Left kidney (tissue), 8 donors: Measurements from ENCODE around the gene KCNH4. TPM values are rescaled to one million over a fixed set of nuclear protein-coding genes. Genes with fewer than 3 reads are reported as not detected.
"Not testable (repeated sequence)": the region's sequence is repeated elsewhere in the genome, so short reads cannot be mapped to it uniquely, and the experiment has no call there.

Experiments
- DNase-seq: peaks from one replicate; pipeline ENCODE4 v3.0.0-alpha.2; 2013
- long read RNA-seq, 8 donors: transcript quantifications; one replicate each; lab custom pipeline, GENCODE V29; 2026
- polyA plus RNA-seq: library from polyadenylated mRNA; unstranded; fragments of 120-200 nt; gene quantifications from one replicate; pipeline ENCODE4 v1.2.1, GENCODE V29; 2013; ENCODE audit not compliant: insufficient read length

The KCNH4 gene
- polyA plus RNA-seq, result not detected
- long read RNA-seq, donor 1, result 0 reads
- long read RNA-seq, donor 2, result 0 reads
- long read RNA-seq, donor 3, result 0 reads
- long read RNA-seq, donor 4, result 0 reads
- long read RNA-seq, donor 5, result 0 reads
- long read RNA-seq, donor 6, result 0 reads
- long read RNA-seq, donor 7, result 0 reads
- long read RNA-seq, donor 8, result 0 reads

DNA sequence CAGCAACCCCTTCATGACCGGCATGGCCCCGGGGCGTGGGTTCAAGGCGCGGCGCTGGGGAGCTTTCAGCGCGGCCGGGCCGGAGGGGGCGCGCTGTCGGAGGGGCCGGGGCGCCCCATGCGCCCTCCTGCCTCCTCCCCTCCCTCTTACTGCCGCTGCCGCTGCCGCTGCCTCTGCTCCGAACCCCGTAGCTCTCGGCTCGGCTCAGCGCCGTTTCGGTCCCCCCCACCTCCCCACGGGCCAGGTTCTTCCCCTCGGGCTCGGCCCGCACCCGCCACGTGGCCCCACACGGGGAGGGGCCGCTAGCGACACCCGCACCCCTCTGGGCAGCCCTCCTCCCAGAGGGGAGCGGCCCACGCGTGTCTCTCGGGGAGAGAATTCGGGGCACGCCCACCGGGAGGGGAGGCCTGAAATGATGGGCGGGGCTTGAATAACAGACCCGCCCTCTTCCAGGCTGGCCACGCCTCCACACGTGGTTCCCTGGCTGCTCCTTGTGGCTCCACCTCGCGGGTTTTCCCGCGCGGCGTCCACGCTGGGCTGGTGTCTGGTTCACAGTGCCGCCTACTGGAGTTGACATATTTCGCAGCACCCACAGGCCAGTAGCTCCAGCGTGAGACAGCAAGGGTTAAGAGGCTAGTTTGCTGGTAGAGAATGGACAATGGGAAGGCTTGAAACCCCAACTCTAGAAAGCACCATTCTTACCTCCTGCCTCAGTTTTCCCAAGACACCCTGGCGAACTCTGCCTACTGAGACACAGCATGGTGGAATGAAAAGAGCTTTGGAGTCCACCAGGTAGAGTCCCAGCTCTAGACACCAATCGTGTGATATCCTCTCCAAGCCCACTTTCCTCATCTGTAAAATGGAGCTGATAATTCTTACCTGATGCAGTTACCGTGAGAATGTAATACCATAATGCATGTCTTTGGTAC lies at the start of gene KCNH4:
Gene KCNH4 (minus strand): TSS at position 221 of the 929 bp plus-strand sequence. CDS start 197 bp downstream, at position 24.
- DNase-seq, result no peak

- DNase-seq, result no peak
These were observed 49.3 kb upstream of the KCNH4 start for GRCh38 chr17:42230225-42230624.

DNA sequence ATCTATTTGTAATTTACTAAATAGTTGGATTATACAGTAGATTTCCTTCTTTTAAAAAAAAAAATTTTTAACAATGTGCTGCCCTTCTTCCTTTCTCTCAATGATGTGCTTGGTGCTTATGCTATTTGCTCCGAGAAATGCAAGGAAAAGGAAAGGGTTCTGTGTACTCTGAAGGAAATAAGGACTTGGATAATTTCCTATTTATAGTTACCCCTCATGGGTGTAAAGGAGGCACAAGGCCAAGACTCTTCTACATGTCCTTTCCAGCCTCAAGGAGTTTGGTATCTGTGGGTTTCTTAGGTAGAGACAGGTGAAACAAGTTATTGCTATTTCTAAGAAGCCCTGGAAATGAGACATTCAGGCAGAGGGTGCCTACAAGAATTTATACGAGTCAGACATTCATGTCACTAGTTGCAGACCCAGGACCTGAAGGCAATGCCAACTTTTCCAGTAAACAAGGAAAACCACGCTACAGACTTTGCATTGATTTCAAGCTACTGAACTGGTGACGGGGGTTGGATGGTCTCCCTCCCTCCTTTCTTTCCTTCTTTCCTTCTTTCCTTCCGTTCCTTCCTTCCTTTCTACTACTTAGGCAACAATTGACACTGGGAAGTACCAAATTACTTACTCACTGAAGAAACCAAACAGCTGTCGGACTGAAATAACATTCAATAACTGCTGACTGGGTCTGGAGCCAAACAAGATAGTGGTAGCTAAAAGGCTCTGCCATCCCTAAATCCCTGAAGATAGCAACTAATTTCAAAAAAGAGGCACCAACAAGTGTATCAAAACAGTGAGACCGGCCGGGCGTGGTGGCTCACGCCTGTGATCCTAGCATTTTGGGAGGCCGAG lies 47.1 kb upstream of the KCNH4 start:
- no peak for DNase-seq

DNA sequence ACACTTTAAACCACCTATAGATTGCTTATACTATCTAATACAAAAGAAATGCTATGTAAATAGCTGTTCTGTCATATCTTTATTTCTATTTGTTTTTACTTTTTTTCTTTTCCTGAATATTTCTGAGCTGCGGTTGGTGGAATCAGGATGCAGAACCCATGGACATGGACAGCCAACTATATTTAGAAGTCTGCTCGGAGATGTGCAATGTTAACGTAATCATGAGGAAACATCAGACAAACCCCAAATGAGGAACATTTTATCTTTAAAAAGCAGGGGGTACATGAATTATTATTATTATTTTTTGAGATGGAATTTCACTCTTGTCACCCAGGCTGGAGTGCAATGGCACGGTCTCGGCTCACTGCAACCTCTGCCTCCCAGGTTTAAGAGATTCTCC lies 44.7 kb upstream of the KCNH4 start:
- no peak for DNase-seq

GRCh38 chr17:42224651-42225050 lies 43.7 kb upstream of the KCNH4 start:
- no peak for DNase-seq

DNA sequence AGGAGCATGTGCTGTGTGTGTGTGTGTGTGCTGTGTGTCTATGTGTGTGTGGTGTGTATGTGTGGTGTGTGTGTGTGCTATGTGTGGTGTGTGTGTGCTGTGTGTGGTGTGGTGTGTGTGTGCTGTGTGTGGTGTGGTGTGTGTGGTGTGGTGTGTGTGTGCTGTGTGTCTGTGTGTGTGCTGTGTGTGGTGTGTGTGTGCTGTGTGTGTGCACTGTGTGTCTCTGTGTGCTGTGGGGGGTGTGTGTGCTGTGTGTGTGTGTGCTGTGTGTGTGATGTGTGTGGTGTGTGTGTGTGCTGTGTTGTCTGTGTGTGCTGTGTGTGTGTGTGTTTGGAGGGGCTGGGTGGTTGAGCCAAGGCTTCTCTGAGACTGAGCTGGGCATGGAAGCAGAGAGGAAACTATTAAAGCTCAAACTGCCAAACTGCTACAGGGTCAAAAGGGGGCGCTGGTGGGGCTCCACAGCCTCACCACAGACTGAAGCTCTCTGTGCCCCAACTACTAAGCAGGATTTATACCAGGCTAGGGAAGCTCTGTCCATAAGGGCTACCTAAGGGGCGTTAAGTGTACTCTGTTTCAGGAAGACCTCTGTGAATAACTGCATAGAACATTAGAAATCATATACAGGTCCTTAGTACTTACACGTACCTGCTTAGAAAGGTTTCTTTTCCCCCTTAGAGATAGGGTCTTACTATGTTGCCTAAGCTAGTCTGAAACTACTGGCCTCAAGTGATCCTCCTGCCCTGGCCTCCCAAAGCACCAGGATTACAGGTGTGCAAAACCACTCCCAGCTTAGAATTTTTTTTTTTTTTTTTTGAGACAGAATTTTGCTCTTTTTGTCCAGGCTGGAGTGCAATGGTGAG lies 41.2 kb upstream of the KCNH4 start:
- DNase-seq, result peak; percentile 13

DNA sequence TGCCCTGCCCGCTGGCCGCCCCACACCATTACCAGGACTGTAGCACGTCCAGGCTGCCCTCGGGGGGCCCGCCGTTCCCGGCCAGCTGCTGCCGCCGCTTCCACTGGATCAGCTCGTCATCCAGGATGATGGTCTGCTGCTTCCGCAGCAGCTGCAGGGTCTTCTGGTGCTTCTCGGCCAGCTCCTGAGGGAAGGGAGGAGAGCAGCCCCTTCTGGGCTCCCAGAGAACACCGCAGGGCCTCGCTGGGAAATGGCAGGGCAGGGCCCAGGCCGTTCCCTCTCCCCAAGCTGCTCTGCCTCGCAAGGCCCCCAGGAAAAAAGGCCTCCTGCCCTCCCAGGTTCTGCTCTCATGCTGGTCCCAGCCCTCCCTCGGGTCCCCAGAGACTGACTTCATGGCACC lies 38.3 kb upstream of the KCNH4 start:
- DNase-seq, result not testable (repeated sequence)

- no peak for DNase-seq
These were observed 33.2 kb upstream of the KCNH4 start for GRCh38 chr17:42214156-42214555.

DNA sequence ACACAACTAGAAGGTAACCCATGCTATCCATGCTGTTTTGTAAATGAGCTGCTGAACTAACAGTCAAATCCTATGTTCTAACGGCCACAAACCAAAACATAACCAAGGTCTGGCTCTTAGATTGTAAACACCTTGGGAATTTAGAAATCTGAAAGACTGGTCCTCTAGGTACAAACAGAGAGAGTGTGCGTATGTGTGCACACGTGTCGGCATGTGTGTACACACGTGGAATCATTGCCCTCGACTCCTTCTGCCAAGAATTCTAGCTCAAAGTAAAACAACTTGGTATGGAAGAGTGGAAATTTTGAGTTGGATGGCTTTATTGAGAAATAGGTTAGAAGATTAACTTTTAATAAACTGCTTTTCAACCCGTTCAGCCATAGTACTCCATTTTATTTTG lies 31.4 kb upstream of the KCNH4 start:
- DNase-seq, result no peak

DNA sequence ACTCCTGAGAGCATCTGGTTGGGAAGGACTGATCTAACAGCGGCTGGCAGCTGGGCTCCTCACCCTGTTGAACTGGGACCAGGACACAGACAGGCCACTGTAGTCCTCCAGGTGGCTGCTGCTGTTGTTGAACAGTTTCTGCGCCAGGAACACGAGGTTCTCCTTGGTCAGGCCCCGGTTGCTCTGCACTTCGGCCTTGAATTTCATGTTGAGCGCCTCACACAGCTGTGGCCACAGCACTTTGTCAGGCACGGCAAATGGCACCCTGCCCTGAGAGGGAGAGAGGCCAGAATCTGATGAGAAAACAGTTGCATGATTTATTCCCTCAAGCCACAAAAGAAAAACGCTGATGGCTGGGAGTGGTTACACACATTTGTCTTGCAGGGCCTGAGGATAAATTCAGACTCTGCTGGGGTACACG lies 31.0 kb upstream of the KCNH4 start:
- DNase-seq, result not testable (repeated sequence)

GRCh38 chr17:42210046-42210445 lies 29.1 kb upstream of the KCNH4 start:
- no peak for DNase-seq

- not testable (repeated sequence) for DNase-seq
These were observed 25.2 kb upstream of the KCNH4 start for GRCh38 chr17:42206153-42206612.

GRCh38 chr17:42203354-42203753 lies 22.4 kb upstream of the KCNH4 start:
- no peak for DNase-seq

- no peak for DNase-seq
These were observed 21.8 kb upstream of the KCNH4 start for GRCh38 chr17:42202696-42203095.

DNA sequence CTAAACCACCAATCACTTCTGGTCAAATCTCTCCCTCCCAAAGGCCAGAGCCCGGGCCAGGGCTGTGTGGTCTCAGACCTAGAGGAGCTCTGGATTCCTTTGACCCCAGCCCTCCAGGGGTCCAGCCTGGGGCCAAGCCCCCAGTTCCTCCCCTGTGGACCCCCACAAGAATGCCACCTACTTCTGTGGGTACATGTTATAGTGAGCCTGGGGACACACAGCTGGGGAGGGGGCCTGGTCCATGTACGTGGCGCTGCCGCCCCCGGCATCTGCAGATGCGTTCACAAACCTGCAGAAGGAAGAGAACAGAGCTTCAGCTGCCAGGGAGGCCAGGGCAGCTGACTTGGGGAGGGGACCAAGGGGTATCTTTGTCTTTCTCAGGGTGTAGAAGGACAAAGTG lies 21.2 kb upstream of the KCNH4 start:
- no peak for DNase-seq

DNA sequence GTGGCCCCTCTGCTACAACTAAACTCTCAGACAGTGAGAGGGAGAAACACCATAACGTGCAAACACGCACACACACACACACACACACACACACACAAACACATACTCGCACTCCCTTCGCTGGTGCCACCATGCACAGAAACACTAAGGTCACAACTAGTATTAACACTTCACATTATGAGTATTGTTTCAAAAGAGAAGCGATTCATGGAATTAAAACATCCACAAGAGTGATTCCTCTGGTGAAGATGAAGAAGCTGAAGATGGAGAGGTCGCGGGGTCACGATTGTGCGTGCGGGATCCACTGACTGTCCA lies 20.5 kb upstream of the KCNH4 start:
- DNase-seq, result no peak

- no peak for DNase-seq
These were observed 19.9 kb upstream of the KCNH4 start for GRCh38 chr17:42200706-42201457.

DNA sequence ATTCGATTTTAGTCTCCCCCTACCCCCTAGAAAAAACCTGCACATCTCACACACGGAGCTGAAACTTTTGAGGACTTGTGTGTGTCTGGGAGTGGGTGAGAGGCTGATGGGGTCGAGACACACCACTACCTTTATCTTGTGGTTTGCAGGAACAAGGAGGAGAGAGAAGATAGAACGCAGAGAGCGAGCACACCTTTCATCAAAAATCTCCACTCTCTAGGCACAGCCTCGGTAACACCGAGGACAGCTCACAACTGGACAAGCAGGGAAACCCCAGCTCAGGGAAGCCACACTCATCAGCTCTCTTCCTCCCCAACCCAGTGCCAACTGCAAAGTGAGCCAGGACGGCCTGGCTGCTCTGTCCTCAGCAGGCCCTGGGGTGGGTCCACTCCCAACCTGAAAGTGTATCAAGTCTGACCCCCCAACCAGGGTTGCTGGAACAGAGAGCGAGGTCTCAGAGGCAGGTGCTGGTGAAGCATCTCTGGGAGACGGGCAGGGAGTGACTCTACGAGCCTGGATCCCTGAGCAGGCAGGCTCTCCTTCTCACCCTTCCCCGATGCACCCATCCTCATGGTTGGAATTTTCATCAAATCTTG lies 18.6 kb upstream of the KCNH4 start:
- DNase-seq, result no peak

GRCh38 chr17:42198897-42199296 lies 18.0 kb upstream of the KCNH4 start:
- no peak for DNase-seq

- no peak for DNase-seq
These were observed 16.7 kb upstream of the KCNH4 start for GRCh38 chr17:42197564-42198156.
